ENCODE data around the gene GLRX.

DNA sequence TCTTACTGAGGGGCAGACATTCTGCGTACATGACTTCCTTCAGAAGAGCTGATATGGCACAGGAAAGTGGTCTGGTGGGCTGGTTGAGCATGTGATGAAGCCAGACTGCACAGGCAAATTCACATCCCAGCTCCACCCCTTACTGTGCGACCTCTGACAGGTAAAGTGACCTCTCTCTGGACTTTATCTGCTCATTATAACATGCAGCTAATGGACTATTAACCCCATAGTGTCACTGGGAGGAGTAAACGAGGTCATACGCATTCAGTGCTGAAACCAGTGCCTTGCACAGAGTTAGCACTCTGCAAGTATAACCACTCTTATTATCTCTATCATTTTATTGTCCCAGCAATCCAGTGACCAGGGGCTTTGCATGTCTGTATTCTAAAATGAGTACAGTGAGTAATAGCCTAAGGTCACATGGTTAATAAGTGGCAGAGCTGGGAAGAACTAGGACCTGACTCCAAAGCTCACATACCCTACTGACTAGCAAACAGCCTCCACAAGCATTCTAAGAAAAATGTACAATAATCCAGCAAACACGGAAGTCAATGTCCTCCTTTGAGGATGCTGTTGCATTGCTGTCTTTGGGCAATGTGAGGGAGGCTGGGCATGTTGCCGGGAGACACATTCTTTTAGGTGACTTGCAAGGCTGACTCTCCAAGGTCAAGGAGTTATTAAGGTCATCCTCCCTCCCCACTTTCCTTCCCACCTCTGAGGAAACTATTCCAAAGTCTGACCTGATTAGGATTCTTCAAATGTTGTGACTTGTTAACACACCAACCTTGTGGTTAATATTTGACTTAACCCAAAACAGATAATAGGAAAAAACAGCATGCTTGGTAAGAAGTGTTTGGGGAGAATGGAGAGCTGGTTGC lies 19.0 kb downstream of the GLRX start:
- TF ChIP-seq, protein P1, sequence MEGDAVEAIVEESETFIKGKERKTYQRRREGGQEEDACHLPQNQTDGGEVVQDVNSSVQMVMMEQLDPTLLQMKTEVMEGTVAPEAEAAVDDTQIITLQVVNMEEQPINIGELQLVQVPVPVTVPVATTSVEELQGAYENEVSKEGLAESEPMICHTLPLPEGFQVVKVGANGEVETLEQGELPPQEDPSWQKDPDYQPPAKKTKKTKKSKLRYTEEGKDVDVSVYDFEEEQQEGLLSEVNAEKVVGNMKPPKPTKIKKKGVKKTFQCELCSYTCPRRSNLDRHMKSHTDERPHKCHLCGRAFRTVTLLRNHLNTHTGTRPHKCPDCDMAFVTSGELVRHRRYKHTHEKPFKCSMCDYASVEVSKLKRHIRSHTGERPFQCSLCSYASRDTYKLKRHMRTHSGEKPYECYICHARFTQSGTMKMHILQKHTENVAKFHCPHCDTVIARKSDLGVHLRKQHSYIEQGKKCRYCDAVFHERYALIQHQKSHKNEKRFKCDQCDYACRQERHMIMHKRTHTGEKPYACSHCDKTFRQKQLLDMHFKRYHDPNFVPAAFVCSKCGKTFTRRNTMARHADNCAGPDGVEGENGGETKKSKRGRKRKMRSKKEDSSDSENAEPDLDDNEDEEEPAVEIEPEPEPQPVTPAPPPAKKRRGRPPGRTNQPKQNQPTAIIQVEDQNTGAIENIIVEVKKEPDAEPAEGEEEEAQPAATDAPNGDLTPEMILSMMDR (IDR thresholded peaks at IDR 0.05): no peak
- no peak for TF ChIP-seq ZFX (IDR thresholded peaks at IDR 0.05; ENCODE audit: borderline replicate concordance)

All from 22Rv1 (cell line).